HepG2 (cell line): ENCODE data around the gene POMP. TPM values are rescaled to one million over a fixed set of nuclear protein-coding genes. Genes with fewer than 3 reads are reported as not detected.
"Not testable (repeated sequence)": the region's sequence is repeated elsewhere in the genome, so short reads cannot be mapped to it uniquely, and the experiment has no call there.

Experiments used
- ATAC-seq: fragments of 200-7000 bp; cut with Tn5 transposase; 3 replicates; pipeline ENCODE4 v1.9.1; 2020; ENCODE audit warnings: mild to moderate bottlenecking, moderate library complexity
- BruUV-seq: library from RNA; stranded (reverse); fragments of 400-500 nt; replicated peaks from 2 replicates; lab custom pipeline; 2021; lab: Mats Ljungman, UMichigan
- CTCF ChIA-PET: fragments of 300-600 bp; formaldehyde crosslinking; extraction: SDS; loops from one replicate; lab custom pipeline; 2021; ENCODE audit warnings: low total read pairs, inconsistent platforms, low intra/inter-chr PET ratio; lab: Yijun Ruan, JAX
- POLR2A ChIA-PET: fragments of 350-600 bp; sonication (Branson Sonifier 250); formaldehyde crosslinking; loops from one replicate; lab custom pipeline; 2020; ENCODE audit warnings: antibody characterized with exemption, inconsistent platforms; lab: Yijun Ruan, JAX
- DNase-seq: peaks from one replicate; pipeline ENCODE4 v3.0.0-alpha.2; 2015; ENCODE audit warnings: low spot score
- FAIRE-seq: peaks from 3 replicates; lab custom pipeline; 2011; peaks lifted over from hg19 to GRCh38; lab: Jason Lieb, UNC
- H2AFZ ChIP-seq: one replicate; pipeline ENCODE4 v1.6.1; 2011; ENCODE audit warnings: low read length, inconsistent platforms
- H3K27ac ChIP-seq: fragments of 300-600 bp; 3 replicates; pipeline ENCODE4 v1.8.0; 2011; ENCODE audit warnings: mixed run types, mild to moderate bottlenecking, mixed read lengths, low read length, inconsistent platforms; ENCODE audit not compliant: insufficient read depth; ENCODE audit errors: extremely low read length
- H3K27me3 ChIP-seq, 2 experiments: fragments of 200-600 bp in 1 of 2; 2 replicates in 1 of 2; 3 replicates in 1 of 2; pipeline versions ENCODE4 v1.6.0 to v1.8.0; 2011; ENCODE audit warnings: low read length in 2 of 2, mild to moderate bottlenecking in 2 of 2, moderate library complexity in 2 of 2, inconsistent platforms in 1 of 2; ENCODE audit not compliant: insufficient read depth in 2 of 2, control insufficient read depth in 1 of 2
- H3K36me3 ChIP-seq, 2 experiments: fragments of 200-600 bp in 1 of 2; replicated peaks in 1 of 2; 2 replicates in 1 of 2; 3 replicates in 1 of 2; pipeline versions ENCODE4 v1.5.1 to v1.8.0; 2011; ENCODE audit warnings: low read length in 2 of 2, inconsistent platforms in 1 of 2; ENCODE audit not compliant: insufficient read depth in 2 of 2, control insufficient read depth in 1 of 2
- H3K4me1 ChIP-seq: 2 replicates; pipeline ENCODE4 v1.5.1; 2012; ENCODE audit warnings: low read length, inconsistent platforms; ENCODE audit not compliant: insufficient read depth
- H3K4me2 ChIP-seq: 2 replicates; pipeline ENCODE4 v1.6.0; 2011; ENCODE audit warnings: low read depth, low read length, inconsistent platforms
- H3K4me3 ChIP-seq, 3 experiments: fragments of 200-600 bp in 1 of 3; sonication (generic), shearing (Covaris generic) in 1 of 3; replicated peaks in 1 of 3; 2 replicates each; pipeline ENCODE4 v1.5.1; 2011 to 2016; ENCODE audit warnings: low read length in 3 of 3, inconsistent platforms in 2 of 3, low read depth in 2 of 3, mild to moderate bottlenecking in 2 of 3, control low read depth in 1 of 3, mixed read lengths in 1 of 3; ENCODE audit not compliant: insufficient read depth in 1 of 3
- H3K79me2 ChIP-seq: one replicate; pipeline ENCODE4 v1.6.1; 2011; ENCODE audit warnings: low read length, inconsistent platforms; ENCODE audit not compliant: insufficient read depth
- H3K9ac ChIP-seq: 2 replicates; pipeline ENCODE4 v1.6.0; 2011; ENCODE audit warnings: mild to moderate bottlenecking, low read depth, low read length, inconsistent platforms; ENCODE audit not compliant: insufficient read depth
- H3K9me3 ChIP-seq: 2 replicates; pipeline ENCODE4 v1.5.1; 2012; ENCODE audit warnings: mild to moderate bottlenecking, low read length
- H4K20me1 ChIP-seq: 2 replicates; pipeline ENCODE4 v1.6.0; 2011; ENCODE audit warnings: inconsistent platforms, mild to moderate bottlenecking, low read length, moderate library complexity; ENCODE audit not compliant: insufficient read depth
- ARID5B ChIP-seq: IDR thresholded peaks from 2 replicates; pipeline ENCODE4 v1.4.0; 2020; ENCODE audit warnings: mild to moderate bottlenecking, missing genetic modification reagents
- BCL6 ChIP-seq: IDR thresholded peaks from 2 replicates; pipeline ENCODE4 v1.6.1; 2016; ENCODE audit warnings: missing genetic modification reagents, missing compliant biosample characterization
- CEBPB ChIP-seq: IDR thresholded peaks from 2 replicates; pipeline ENCODE4 v1.6.1; 2011; ENCODE audit warnings: low read depth, low read length, improper control_type of control experiment, borderline replicate concordance
- FOXA1 ChIP-seq, 2 experiments: fragments of 450-650 bp in 1 of 2; sonication (generic) in 1 of 2; formaldehyde crosslinking in 1 of 2; IDR thresholded peaks; 2 replicates each; pipeline versions ENCODE4 v1.4.0 to v1.6.1; 2016 to 2020; ENCODE audit warnings: missing genetic modification reagents in 1 of 2
- FOXA3 ChIP-seq: IDR thresholded peaks from 2 replicates; pipeline ENCODE4 v1.6.1; 2016; ENCODE audit warnings: missing genetic modification reagents, missing compliant biosample characterization
- FOXK1 ChIP-seq: sonication (generic); formaldehyde crosslinking; IDR thresholded peaks from 2 replicates; pipeline ENCODE4 v1.4.0; 2020; ENCODE audit warnings: low read depth, missing genetic modification reagents, borderline replicate concordance
- FOXP4 ChIP-seq: sonication (generic); formaldehyde crosslinking; IDR thresholded peaks from 2 replicates; pipeline ENCODE4 v1.4.0; 2020; ENCODE audit warnings: missing genetic modification reagents
- HOXA3 ChIP-seq: sonication (generic); formaldehyde crosslinking; IDR thresholded peaks from 2 replicates; pipeline ENCODE4 v1.5.0; 2020; ENCODE audit warnings: missing genetic modification reagents
- PATZ1 ChIP-seq: sonication (generic); formaldehyde crosslinking; IDR thresholded peaks from 2 replicates; pipeline ENCODE4 v1.4.0; 2020; ENCODE audit warnings: missing genetic modification reagents
- SP5 ChIP-seq: IDR thresholded peaks from 2 replicates; pipeline ENCODE4 v1.6.1; 2016; ENCODE audit warnings: low read depth, borderline replicate concordance
- TEAD3 ChIP-seq: optimal IDR thresholded peaks from 2 replicates; pipeline ENCODE3; 2016; ENCODE audit warnings: borderline replicate concordance
- WGBS: methylation state at CpG from one replicate; pipeline ENCODE4 v1.1.6; 2017; ENCODE audit warnings: low lambda C conversion rate; 5-methylcytosine and 5-hydroxymethylcytosine counted together
- in situ Hi-C: cut with HindIII; loops from 2 replicates; pipeline ENCODE4 v1.10.0; 2017; ENCODE audit warnings: low pct_unique_long_range_greater_than_20kb; ENCODE audit not compliant: extremely low pct_ligation_motif_present
- intact Hi-C: fragments of 100-400 bp; cut with micrococcal nuclease; formaldehyde crosslinking; loops from one replicate; pipeline ENCODE4 v1.10.0; 2022; ENCODE audit not compliant: unreplicated experiment
- polyA plus RNA-seq, 8 experiments: library from polyadenylated mRNA; depleted of rRNA in 3 of 8; stranded (reverse) in 7 of 8; unstranded in 1 of 8; fragments of >200 nt; fragmentation: Illumina TruSeq in 4 of 8; extraction: Trizol in 4 of 8; gene quantifications; 2 replicates each; pipeline versions ENCODE4 v1.2.1 to v1.2.3, GENCODE V29; 2011 to 2016; ENCODE audit warnings: low read depth in 4 of 8, missing spikeins in 1 of 8, mixed read lengths in 1 of 8; ENCODE audit not compliant: insufficient read depth in 1 of 8
- total RNA-seq, 5 experiments: library from RNA; depleted of rRNA; stranded (reverse); fragments of >200 nt; fragmentation: Illumina TruSeq; extraction: Trizol; gene quantifications; 2 replicates each; pipeline ENCODE4 v1.2.3, GENCODE V29; 2016; ENCODE audit warnings: low read depth in 1 of 5

POMP gene
- total and polyA plus RNA-seq, 2 of the 13 experiments (the other 11 are each of a cell fraction or from before 2014, with no cell fraction given): 30.6 to 118 TPM

GRCh38 chr13:28693605-28694491 is 34.9 kb downstream of the POMP start:
- BruUV-seq; H3K36me3 ChIP-seq; H3K9ac ChIP-seq; CTCF ChIA-PET; H3K27ac ChIP-seq; H3K9me3 ChIP-seq; H3K27me3 ChIP-seq; in situ Hi-C loops; intact Hi-C loops; H3K79me2 ChIP-seq; H4K20me1 ChIP-seq; TF ChIP-seq FOXA1 (IDR thresholded peaks at IDR 0.05): not testable (repeated sequence)
- FAIRE-seq: peak; percentile 63
- 0% methylated on average over 8 of the region's 11 CpGs for WGBS
- POLR2A ChIA-PET: interaction anchor here (1.5 kb wide), 1 partner anchor 35 kb away, joined by 11 read pairs; the partner anchor contains the start of gene POMP
- peak; percentile 99 for ATAC-seq
- peak overlapping the region; percentile 36 for H2AFZ ChIP-seq
- H3K4me1 ChIP-seq: peaks cover 14% of the 10 kb centered on the region
- H3K4me3 ChIP-seq: peak overlapping the region; percentile 42 to 52 (median 50); a peak in 3 of 6 replicates
- peak overlapping the region; percentile 87 for H3K4me2 ChIP-seq
- DNase-seq: peak; percentile 75
- TF ChIP-seq FOXK1: 0 out of 2 replicates have a peak, but pooled peaks have one; percentile 28
- peak; percentile 54 for TF ChIP-seq TEAD3
- TF ChIP-seq CEBPB: peak; percentile 40; the same call in 1 of the 2 replicates
- peak; percentile 34; the same call in 1 of the 2 replicates for TF ChIP-seq FOXP4 (CRISPR knock-in tag)
- TF ChIP-seq ARID5B (CRISPR knock-in tag): peak; percentile 31; the same call in 1 of the 2 replicates
- TF ChIP-seq BCL6: 0 out of 2 replicates have a peak, but pooled peaks have one; percentile 11
- peak; percentile 88 for TF ChIP-seq FOXA1 (CRISPR knock-in tag; IDR thresholded peaks at IDR 0.05)
- peak; percentile 69; the same call in 1 of the 2 replicates for TF ChIP-seq SP5 (CRISPR knock-in tag)
- TF ChIP-seq HOXA3 (CRISPR knock-in tag): 0 out of 2 replicates have a peak, but pooled peaks have one; percentile 30
- TF ChIP-seq PATZ1: peak; percentile 63
- TF ChIP-seq FOXA3 (CRISPR knock-in tag): peak; percentile 72
